ENCODE data around the gene CLEC4G.

CLEC4G gene, protein sequence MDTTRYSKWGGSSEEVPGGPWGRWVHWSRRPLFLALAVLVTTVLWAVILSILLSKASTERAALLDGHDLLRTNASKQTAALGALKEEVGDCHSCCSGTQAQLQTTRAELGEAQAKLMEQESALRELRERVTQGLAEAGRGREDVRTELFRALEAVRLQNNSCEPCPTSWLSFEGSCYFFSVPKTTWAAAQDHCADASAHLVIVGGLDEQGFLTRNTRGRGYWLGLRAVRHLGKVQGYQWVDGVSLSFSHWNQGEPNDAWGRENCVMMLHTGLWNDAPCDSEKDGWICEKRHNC

DNA sequence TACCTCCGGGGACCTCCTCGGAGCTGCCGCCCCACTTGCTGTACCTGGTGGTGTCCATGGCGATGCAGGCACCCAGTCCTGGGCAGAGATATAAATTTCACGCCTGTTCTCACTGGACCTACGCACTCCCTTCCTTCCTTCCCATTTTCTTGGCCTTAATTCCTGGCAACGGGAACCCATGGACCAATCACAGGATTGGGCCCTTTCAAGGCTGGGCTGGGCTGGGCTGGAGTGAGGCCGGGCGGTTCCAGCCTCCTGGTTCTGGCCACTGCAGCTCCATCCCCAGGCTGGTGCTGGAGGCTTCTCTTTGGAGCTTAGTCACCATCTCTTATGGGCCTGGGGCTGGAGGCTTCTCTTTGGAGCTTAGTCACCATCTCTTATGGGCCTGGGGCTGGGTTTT is at the start of gene CLEC4G:
TSS of gene CLEC4G (minus strand) at position 66 of the 400 bp plus-strand sequence. CDS start at position 58, 8 bp downstream.
- DNase-seq (ENCODE audit: low read depth) = no peak
- H3K4me3 ChIP-seq (ENCODE audit: low read depth, low read length) = no peak within 1 kb of the TSS
- TF ChIP-seq CTCF (IDR thresholded peaks at IDR 0.05; ENCODE audit: insufficient read depth, low read depth, low read length, missing control alignments) = no peak

DNA sequence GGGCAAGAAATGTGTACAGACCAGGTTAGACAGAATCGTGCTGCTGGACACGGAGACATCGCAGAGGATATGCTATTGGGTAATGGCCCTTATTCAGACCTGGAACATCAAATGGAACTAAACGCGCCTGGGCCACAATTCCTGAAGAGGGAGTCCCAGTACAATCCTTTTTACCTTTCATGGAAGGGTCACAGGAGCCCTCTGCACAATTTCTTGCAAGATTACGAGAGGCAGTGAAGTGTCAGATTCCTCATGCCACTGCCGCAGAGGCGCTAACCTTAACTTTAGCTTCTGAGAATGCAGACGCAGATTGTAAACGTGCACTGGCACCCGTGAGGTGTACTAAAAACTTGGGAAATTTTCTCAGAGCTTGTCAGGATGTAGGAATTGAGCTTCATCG is 49.2 kb upstream of the CLEC4G start:
- H3K4me3 ChIP-seq (ENCODE audit: low read depth, low read length) = no peak overlapping the region
- no peak for TF ChIP-seq CTCF (IDR thresholded peaks at IDR 0.05; ENCODE audit: insufficient read depth, low read depth, low read length, missing control alignments)
- DNase-seq (ENCODE audit: low read depth) = no peak

GRCh38 chr19:7779631-7780486 is 47.9 kb upstream of the CLEC4G start:
- DNase-seq (ENCODE audit: low read depth) = no peak
- TF ChIP-seq CTCF (IDR thresholded peaks at IDR 0.05; ENCODE audit: insufficient read depth, low read depth, low read length, missing control alignments) = no peak
- H3K4me3 ChIP-seq (ENCODE audit: low read depth, low read length) = no peak overlapping the region

DNA sequence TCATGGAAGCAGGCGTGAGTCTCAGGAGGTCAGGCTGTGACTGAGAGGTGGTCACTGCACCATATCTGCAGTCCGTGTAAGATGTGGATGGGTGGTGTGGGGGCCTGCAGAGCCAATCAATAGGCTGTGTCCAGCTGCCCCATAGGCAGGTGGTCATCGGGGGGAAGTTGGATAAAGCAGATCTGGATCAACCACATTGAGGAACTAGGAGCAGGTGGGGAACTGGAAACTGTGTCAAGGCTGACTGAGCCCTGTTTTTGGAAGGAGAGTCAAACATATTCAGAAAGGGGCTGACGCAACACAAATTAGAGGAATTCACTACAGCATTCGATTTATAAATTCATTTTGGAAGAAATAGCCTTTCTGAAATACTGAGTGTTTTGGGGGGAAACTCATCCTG is 46.2 kb upstream of the CLEC4G start:
- no peak for TF ChIP-seq CTCF (IDR thresholded peaks at IDR 0.05; ENCODE audit: insufficient read depth, low read depth, low read length, missing control alignments)
- no peak overlapping the region for H3K4me3 ChIP-seq (ENCODE audit: low read depth, low read length)
- no peak for DNase-seq (ENCODE audit: low read depth)

- TF ChIP-seq CTCF (IDR thresholded peaks at IDR 0.05; ENCODE audit: insufficient read depth, low read depth, low read length, missing control alignments) = no peak
- no peak overlapping the region for H3K4me3 ChIP-seq (ENCODE audit: low read depth, low read length)
- no peak for DNase-seq (ENCODE audit: low read depth)
Observed at GRCh38 chr19:7775761-7776160, 43.9 kb upstream of the CLEC4G start.

- DNase-seq (ENCODE audit: low read depth) = no peak
- TF ChIP-seq CTCF (IDR thresholded peaks at IDR 0.05; ENCODE audit: insufficient read depth, low read depth, low read length, missing control alignments) = no peak
- no peak overlapping the region for H3K4me3 ChIP-seq (ENCODE audit: low read depth, low read length)
Observed at GRCh38 chr19:7773841-7774240, 41.9 kb upstream of the CLEC4G start.
